ENCODE data around the gene SRRM2. TPM values are rescaled to one million over a fixed set of nuclear protein-coding genes. Genes with fewer than 3 reads are reported as not detected.

The SRRM2 gene
- total RNA-seq, 2 donors from 2014 or later, result 118 to 174 TPM

DNA sequence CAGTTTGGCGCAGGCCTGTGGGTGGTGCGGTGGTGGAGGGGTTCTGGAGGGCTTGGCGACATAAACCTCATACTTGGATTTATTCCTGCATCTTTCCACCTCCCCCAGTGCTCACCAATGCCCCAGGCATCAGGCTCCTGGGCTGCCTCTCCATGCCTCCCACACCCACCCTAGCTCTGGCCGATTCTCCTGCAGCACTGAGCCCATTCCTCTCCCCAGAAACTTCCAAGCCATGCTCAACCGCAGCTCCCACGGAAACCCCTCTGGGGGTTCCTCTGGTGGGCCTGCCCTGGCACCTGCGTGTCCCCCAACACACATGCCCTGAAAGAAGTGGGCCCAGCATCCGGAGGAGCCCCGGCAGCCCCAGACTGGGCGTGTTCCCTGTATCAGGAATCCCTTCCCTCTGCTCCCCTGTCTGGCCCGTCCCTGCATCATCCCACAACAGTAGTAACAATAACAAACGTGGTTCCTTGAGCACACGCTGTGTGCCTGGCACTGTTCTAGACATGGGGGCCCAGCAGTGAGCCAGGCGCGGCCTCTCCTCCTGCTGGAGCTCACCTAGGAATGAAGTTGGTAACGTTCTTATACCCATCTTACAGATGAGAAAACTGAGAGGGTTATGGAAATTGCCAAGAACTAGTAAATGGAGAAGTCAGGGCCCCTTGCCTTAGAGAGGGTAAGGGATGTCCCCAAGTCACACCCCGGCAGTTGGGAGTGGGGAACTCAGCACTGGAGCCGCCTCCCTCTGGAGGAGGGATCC is 66.9 kb downstream of the SRRM2 start:
- no peak overlapping the region for H3K27ac ChIP-seq
- TF ChIP-seq, protein P1, sequence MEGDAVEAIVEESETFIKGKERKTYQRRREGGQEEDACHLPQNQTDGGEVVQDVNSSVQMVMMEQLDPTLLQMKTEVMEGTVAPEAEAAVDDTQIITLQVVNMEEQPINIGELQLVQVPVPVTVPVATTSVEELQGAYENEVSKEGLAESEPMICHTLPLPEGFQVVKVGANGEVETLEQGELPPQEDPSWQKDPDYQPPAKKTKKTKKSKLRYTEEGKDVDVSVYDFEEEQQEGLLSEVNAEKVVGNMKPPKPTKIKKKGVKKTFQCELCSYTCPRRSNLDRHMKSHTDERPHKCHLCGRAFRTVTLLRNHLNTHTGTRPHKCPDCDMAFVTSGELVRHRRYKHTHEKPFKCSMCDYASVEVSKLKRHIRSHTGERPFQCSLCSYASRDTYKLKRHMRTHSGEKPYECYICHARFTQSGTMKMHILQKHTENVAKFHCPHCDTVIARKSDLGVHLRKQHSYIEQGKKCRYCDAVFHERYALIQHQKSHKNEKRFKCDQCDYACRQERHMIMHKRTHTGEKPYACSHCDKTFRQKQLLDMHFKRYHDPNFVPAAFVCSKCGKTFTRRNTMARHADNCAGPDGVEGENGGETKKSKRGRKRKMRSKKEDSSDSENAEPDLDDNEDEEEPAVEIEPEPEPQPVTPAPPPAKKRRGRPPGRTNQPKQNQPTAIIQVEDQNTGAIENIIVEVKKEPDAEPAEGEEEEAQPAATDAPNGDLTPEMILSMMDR (IDR thresholded peaks at IDR 0.05), result no peak
- no peaks in the 10 kb centered on the region for H3K4me1 ChIP-seq
- H3K36me3 ChIP-seq, result no peaks in the 10 kb centered on the region
- no peak for DNase-seq (ENCODE audit: low spot score)
- H3K9me3 ChIP-seq, result no peaks in the 10 kb centered on the region
- H3K4me3 ChIP-seq, result no peak overlapping the region
- peaks cover 0 to 5% of the 10 kb centered on the region in 2 donors for H3K27me3 ChIP-seq

DNA sequence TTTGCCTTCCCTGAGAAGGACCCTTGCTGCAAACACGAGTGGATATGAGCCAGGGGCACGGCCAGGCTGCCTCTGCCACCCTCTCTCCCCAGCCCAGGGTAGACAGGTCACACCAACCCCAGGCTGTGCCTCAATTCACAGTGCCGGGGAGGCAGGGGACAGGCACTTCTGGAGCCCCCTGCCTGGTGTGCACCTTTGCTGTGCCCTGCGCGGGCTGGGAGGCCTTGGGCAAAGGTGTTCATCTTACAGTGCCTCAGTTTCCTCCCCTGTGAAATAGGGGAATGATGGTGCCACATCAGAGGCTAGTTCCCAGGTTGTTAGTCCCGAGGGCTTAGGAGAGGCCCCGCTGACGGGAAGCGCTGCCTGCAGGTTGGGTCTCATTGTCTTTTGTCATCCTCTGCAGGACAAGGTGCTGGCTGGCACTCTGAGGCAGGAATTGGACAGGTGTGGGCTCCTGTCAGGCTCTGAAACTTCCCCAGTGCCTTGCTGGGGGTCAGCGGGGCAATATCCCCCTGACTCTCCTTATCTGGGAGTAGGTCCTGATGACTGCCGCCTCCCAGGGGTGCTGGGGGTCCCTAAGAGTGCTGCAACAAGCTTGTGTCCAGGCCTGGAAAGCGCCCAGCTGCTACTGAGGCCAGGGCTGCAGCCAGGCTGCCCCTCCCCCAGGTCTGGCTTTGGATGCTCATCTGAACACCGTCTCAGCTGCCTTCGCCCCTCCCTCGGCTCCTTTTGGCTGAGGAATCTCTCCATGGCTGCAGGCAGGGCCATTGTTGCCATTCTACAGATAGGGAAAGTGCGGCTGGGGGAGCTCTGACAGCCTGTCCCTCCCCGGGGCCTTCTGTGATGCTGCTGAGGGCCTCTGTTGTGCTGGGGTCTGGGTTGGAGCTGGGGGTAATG is 67.7 kb downstream of the SRRM2 start:
- Histone ChIP-seq H3K9me3 (no peaks in the 10 kb centered on the region), H3K36me3 (no peaks in the 10 kb centered on the region), H3K27me3 (peaks cover 0 to 5% of the 10 kb centered on the region in 2 donors), H3K4me3 (no peak overlapping the region), H3K4me1 (no peaks in the 10 kb centered on the region), H3K27ac (no peak overlapping the region)
- no peak for DNase-seq (ENCODE audit: low spot score)
- TF ChIP-seq, protein P1 (IDR thresholded peaks at IDR 0.05), result no peak

Other genes with a start within 250 kb of the SRRM2 start
- gene ATP6V0C, start 238.7 kb upstream of the SRRM2 start, total RNA-seq, result 100 to 1,000 TPM in 1 of 2 donors, 10 to 100 TPM in 1; 63.7 to 107 TPM
- 10 to 100 TPM; 10.6 to 12.6 TPM for gene AMDHD2, start 232.3 kb upstream of the SRRM2 start, total RNA-seq
- 1 to 10 TPM in 1 of 2 donors, not detected in 1; 1.5 TPM for gene CEMP1, start 221.2 kb upstream of the SRRM2 start, total RNA-seq
- gene PDPK1, start 214.6 kb upstream of the SRRM2 start, total RNA-seq, result 10 to 100 TPM; 25.0 to 29.5 TPM
- 10 to 100 TPM; 12.5 to 15.6 TPM for gene KCTD5, start 70.1 kb upstream of the SRRM2 start, total RNA-seq
- gene PRSS27, start 32.4 kb upstream of the SRRM2 start, total RNA-seq, result under 1 TPM in 1 of 2 donors, not detected in 1; 0.51 TPM
- gene ELOB, start 24.6 kb downstream of the SRRM2 start, total RNA-seq, result 100 to 1,000 TPM; 408 to 856 TPM
- gene PRSS33, start 34.9 kb downstream of the SRRM2 start, total RNA-seq, result not detected
- gene PRSS41, start 45.8 kb downstream of the SRRM2 start, total RNA-seq, result not detected
- not detected for gene PRSS21, start 64.6 kb downstream of the SRRM2 start, total RNA-seq
- gene ZG16B, start 77.7 kb downstream of the SRRM2 start, total RNA-seq, result under 1 TPM in 1 of 2 donors, not detected in 1; 0.79 TPM
- not detected for gene PRSS22, start 105.5 kb downstream of the SRRM2 start, total RNA-seq
- 10 to 100 TPM; 48.2 to 57.9 TPM for gene FLYWCH2, start 130.6 kb downstream of the SRRM2 start, total RNA-seq
- 10 to 100 TPM; 31.5 to 37.8 TPM for gene FLYWCH1, start 159.3 kb downstream of the SRRM2 start, total RNA-seq
- gene KREMEN2, start 211.6 kb downstream of the SRRM2 start, total RNA-seq, result not detected
- 1 to 10 TPM; 4.7 to 5.9 TPM for gene PAQR4, start 216.7 kb downstream of the SRRM2 start, total RNA-seq
- under 1 TPM; 0.52 to 0.98 TPM for gene PKMYT1, start 227.8 kb downstream of the SRRM2 start, total RNA-seq

Data from right atrium auricular region (tissue), 2 donors.